ENCODE data around the gene SDSL.

DNA sequence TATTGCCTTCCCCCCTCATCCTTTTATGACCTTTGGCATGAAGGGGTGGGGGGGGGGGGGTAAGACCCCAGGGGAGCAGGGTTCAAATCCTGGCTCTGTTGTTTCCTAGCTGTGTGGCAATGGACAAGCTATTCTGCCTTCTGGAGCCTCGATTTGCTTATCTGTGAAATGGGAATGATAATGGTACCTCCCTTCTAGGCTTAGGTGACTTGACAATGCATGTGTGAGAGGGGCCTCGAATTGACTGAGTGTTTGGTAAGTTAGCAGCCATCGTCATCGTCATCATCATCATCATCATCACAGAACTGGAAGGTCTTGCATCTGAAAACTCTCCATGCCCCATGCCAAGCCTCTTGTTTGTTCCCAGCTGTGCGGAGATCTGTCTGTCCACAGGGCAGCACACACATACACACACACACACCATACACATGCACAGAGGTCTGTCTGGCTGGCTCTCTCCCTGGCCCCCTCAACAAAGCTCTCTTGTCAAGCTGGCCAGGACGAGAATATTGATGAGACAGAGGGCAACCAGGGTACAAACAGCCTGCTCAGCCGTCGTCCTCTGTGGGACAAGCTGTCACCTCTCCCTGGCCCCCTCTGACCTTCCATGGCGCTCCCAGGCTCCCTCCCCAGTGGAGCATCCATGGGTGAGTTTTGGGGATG is 12.6 kb upstream of the SDSL start:
- TF ChIP-seq, protein P1, sequence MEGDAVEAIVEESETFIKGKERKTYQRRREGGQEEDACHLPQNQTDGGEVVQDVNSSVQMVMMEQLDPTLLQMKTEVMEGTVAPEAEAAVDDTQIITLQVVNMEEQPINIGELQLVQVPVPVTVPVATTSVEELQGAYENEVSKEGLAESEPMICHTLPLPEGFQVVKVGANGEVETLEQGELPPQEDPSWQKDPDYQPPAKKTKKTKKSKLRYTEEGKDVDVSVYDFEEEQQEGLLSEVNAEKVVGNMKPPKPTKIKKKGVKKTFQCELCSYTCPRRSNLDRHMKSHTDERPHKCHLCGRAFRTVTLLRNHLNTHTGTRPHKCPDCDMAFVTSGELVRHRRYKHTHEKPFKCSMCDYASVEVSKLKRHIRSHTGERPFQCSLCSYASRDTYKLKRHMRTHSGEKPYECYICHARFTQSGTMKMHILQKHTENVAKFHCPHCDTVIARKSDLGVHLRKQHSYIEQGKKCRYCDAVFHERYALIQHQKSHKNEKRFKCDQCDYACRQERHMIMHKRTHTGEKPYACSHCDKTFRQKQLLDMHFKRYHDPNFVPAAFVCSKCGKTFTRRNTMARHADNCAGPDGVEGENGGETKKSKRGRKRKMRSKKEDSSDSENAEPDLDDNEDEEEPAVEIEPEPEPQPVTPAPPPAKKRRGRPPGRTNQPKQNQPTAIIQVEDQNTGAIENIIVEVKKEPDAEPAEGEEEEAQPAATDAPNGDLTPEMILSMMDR (IDR thresholded peaks at IDR 0.05; ENCODE audit: low read depth, low read length, poor library complexity, severe bottlenecking): no peak
- TF ChIP-seq EZH2phosphoT487 (IDR thresholded peaks at IDR 0.05; ENCODE audit: borderline replicate concordance, low read length): no peak
